Choroid plexus epithelial cell (primary cell): ENCODE measurements around the gene GYPC.

Experiments
- DNase-seq: peaks from one replicate; pipeline ENCODE4 v3.0.0-alpha.2; 2010; ENCODE audit warnings: low read depth
- H3K4me3 ChIP-seq: 2 replicates; pipeline ENCODE4 v1.5.1; 2011; ENCODE audit warnings: low read depth, mild to moderate bottlenecking, control low read depth, low read length, moderate library complexity
- CTCF ChIP-seq: conservative IDR thresholded peaks from 2 replicates; pipeline ENCODE4 v1.5.1; 2011; ENCODE audit warnings: low read depth, mild to moderate bottlenecking, control low read depth, inconsistent platforms, low read length, moderate library complexity

GYPC gene

GRCh38 chr2:126649101-126649500 is 6.9 kb upstream of the GYPC start:
- no peak overlapping the region for H3K4me3 ChIP-seq
- no peak for TF ChIP-seq CTCF
- DNase-seq = no peak

GRCh38 chr2:126650994-126651393 is 5.0 kb upstream of the GYPC start:
- no peak overlapping the region for H3K4me3 ChIP-seq
- TF ChIP-seq CTCF = no peak
- DNase-seq = no peak

- no peak for DNase-seq
- TF ChIP-seq CTCF = no peak
- H3K4me3 ChIP-seq = no peak overlapping the region
Measured at GRCh38 chr2:126652323-126652891, 3.6 kb upstream of the GYPC start.

DNA sequence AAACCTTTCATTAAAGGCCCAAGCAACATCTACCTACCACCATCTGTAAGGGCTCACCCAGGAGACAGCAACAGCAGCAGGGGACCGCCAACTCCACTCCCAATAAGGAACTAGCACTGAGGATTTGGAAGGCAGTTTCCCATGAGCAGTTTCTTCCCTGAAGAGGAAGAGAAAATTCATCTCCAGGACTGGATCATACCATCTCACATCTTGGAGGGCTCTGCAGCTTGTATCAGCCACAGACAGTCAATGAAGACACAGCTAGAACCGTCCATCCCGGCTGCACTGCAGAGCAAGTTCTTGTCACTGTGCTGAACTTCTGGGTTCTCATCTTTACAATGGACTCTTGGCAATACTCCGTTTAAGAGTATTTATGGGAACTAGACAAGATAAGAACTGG is 2.8 kb upstream of the GYPC start:
- H3K4me3 ChIP-seq = no peak overlapping the region
- DNase-seq = no peak
- TF ChIP-seq CTCF = no peak

DNA sequence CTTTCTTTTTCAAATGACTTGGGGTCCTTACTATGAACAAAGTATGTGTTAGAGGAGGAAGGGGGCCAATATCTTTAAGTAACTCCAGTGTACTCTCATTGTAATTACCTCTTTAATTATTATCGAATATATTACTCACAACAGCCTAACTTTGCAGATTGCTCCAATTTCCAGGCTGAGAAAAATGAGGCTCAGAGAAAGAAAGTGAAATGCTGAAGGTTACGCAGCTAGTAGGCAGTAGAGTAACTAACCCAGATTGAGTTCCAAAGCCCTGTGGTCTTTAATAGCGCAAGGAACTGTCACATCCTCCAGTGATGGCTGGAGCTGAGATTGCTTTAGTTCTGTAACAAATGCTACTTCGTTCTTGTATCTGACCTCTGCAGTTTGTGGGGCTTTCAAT is 2.2 kb upstream of the GYPC start:
- DNase-seq = no peak
- no peak for TF ChIP-seq CTCF
- no peak overlapping the region for H3K4me3 ChIP-seq

- no peak for TF ChIP-seq CTCF
- no peak for DNase-seq
Measured at GRCh38 chr2:126655051-126655450, 907 bp upstream of the GYPC start.

GRCh38 chr2:126656431-126657147 is 631 bp downstream of the GYPC start:
- no peak for TF ChIP-seq CTCF
- H3K4me3 ChIP-seq = peak overlapping the region; percentile 88
- peak; percentile 44 for DNase-seq

More at GRCh38 chr2:126655051-126655450, 907 bp upstream of the GYPC start:
- H3K4me3 ChIP-seq = peak overlapping the region; percentile 88
